ENCODE measurements around the gene LCE3D.
A peak's percentile ranks its signal among the peaks of the same experiment; 100 is the strongest.
"Not testable (repeated sequence)": the region's sequence is repeated elsewhere in the genome, so short reads cannot be mapped to it uniquely, and the experiment has no call there.

Gene LCE3D

GRCh38 chr1:152580433-152580832 lies at the start of gene LCE3D:
LCE3D (minus strand) TSS chr1:152580516; CDS start chr1:152579936, 580 bp downstream.
- DNase-seq = no peak

DNA sequence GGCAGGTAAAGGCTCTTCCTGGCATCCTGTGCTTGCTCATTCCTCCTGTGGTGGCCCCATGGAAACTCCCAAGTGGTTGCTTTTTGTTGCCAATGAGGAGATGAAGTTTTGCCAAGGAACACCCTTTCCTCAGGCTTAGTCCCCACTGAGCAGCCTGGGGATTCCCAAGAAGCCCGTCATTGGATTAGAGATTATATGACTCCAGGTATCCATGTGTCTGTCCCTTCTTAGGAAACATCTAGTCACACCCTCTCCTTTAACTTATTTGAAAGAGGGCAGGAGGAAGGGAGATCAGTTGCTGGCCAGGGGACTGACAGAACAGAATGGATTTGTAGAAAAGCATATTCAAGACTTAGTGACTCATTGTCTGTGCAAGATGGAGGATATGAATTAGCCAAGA lies 46.4 kb upstream of the LCE3D start:
- DNase-seq = no peak

DNA sequence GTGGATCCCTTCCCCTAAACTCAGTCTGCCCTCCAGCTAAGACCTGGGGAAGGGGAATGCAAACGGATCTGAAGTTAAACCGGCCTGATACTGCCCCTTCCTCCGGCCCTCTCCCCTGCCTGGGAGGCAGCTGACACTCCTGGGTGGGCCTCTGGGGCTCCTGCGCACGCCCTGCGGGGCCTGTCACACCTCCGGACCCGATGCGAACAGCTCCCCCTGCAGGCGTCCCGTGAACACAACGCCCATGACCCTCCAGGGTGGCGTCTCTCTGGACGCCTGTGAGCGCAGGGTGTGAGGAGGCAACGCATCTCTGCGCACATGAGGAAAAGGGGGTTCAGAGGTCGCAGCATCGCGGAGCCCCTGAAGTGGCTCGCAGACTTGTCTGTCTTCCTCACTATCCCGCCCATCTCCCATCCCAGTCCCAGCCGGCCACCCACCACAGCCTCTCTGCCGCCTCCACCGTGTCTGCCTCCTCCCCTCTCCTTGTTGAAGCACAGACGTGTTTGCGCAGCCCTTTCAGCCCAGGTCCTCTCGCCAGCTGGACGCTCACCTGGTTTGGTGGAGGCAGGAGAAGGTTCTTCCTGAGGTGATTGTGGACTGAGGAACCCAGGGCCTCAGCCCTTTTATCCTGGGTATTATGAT lies 43.0 kb upstream of the LCE3D start:
- DNase-seq = peak; percentile 55

- DNase-seq = peak; percentile 54
Measured at GRCh38 chr1:152622803-152623202, 42.5 kb upstream of the LCE3D start, which contains the start of gene LCE3A. LCE3A (minus strand) TSS chr1:152623103; CDS start chr1:152623103, 0 bp downstream.

DNA sequence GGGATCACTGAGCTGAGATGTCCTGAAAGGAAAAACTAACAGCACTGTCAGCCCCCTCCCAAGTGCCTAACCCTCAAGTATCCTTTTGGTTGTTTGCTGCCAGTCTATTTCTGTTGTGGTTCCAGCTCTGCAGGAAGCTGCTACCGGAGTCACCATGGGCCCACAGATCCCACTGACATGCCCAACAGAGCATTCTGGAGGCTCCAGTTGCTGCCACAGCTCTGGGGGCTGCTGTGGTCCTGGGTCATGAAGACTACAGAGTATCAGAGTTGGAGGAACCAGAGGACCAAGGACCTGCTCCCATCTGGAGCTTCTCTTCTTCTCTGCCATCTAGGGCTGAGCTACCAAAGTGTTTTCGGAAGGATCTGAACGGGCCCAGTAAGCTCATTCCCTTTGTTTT lies 41.7 kb upstream of the LCE3D start:
- DNase-seq = no peak

DNA sequence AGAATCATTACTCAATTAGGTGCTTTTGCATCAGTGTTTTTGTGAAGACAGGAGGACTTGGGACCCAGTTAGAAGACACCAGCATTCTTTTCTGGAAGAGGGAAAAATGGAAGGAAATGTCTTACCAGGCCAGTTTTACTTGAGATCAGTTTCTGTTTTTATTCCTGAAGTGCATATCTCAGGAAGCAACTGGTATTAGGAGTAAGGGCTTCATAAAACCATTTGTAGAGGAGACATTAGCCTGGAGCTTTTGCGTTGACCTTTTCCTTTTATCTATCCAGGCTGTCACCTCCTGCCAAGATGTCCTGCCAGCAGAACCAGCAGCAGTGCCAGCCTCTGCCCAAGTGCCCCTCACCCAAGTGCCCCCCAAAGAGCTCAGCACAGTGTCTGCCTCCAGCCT lies 33.2 kb upstream of the LCE3D start, which contains the start of gene LCE3B:
TSS of gene LCE3B (plus strand) at position 301 of the 400 bp plus-strand sequence. CDS start at position 301, 0 bp downstream.
- DNase-seq = no peak

DNA sequence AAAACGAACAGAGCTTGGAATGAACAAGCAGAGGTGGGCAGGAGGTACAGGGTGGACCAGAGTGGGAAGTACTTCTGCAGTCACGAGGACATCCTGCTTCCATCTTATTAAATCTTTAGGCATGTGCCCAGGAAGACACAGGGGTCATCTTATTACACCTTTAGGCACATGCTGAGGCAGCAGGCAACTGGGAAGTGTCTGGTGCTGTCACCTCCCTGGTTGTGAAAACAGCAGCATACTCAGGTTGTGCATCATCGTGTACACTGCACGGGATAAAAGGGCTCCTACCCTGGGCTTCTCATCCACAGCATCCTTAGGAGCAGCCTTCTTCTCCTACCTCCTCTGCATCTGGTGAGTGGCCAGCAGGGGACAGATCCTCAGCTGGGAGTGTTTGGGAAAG lies 19.6 kb upstream of the LCE3D start, which contains the start of gene LCE3C:
TSS of gene LCE3C (plus strand) at position 301 of the 400 bp plus-strand sequence. CDS start 498 bp downstream, outside the sequence.
- DNase-seq = no peak

DNA sequence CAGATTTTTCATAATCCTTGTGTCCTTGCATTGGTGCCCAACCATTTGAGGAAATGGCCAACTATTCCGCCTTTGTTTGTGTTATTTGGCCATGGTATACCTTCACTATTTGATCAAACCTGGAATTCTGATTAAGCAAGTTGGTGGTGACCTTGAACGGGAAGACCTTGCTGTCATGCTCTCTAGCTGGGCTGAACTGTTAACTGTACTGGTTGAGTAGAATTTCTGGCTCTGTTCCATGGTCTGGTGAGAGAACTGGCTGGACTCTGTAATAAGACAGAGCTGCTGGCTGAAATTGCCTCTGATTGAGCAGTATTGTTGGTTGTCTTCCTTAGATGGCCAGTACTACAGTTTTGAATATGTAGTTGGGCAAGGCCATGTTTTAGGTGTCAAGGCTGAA lies 16.7 kb upstream of the LCE3D start:
- DNase-seq = no peak

GRCh38 chr1:152585586-152585985 lies 5.3 kb upstream of the LCE3D start:
- DNase-seq = no peak

DNA sequence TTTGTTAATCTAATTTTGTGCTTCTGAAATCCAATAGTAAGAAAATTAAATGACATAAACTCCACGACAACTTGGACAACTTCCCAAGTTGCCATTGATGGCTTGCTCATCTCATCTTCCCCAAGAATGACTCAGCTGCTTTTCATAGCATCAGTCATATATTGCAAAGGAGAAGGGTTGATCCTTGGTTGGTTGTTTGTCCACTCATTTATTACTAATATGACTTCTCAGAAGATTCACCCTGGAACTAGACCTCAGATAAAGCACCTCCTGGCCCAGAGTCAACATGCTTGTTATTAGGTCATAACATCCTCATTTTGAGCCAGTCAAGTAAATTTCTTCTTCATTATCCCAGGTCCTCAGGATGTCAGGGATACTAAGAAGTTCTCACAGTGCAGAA lies 2.3 kb upstream of the LCE3D start:
- no peak for DNase-seq

DNA sequence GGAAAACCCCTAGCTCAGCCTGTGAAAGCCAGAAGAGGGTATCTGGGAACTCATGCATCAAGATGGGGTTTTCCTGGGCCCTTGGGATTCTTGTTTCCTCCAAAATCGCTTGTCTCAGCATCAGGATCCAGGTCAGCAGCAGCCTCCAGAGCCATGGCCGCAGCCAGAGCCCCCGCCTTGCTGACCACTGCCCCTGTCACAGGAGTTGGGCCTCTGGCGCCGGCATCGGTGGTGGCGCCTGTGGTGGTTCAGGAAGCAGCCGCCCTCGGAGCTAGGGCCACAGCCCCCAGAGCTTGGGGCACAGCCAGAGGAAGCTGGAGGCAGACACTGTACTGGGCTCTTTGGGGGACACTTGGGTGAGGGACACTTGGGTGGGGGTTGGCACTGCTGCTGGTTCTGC lies 790 bp downstream of the LCE3D start:
- DNase-seq = not testable (repeated sequence)

- DNase-seq = peak; percentile 89
Measured at GRCh38 chr1:152577168-152577567, 3.1 kb downstream of the LCE3D start.

DNA sequence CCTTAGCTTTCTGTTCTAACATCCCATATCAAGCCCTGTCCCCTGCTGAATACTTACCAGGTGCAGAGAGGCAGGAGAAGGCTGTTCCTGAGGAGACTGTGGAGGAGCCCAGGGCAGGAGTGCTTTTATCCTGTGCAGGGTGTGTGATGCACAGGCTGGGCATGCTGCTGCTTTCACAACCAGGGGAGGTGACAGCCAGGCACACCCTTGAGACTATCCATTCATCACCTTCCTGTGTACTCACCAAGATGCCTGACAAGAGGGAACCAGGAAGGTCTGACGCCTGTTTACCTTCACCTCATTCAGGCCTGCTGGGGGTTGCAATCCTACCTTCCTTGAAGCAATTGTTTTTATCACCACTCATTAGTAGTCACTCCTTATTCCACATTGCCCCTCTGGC lies 13.6 kb downstream of the LCE3D start, which contains the start of gene LCE3E:
TSS of gene LCE3E (minus strand) at position 100 of the 400 bp plus-strand sequence. CDS start 572 bp downstream, outside the sequence.
- no peak for DNase-seq

GRCh38 chr1:152565535-152566215 lies 14.6 kb downstream of the LCE3D start:
- DNase-seq = no peak

DNA sequence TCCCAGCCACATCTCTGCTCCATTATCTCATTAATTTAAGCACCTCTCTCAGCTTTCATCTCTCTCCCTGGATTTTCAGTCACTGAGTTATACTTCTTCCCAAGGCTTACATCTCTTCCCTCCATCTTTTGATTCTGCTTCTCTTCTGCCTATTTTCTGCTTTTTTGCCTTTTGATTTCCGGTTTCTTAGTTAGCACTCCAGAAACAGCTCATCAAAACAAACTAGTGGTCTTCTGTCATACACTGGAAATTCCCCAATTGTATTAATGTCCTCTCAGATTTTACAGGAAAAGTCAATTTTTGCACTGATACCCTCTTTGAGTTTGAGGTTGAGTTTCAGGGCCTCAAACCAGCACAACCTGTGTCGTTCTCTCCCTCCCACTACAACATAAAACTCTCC lies 15.2 kb downstream of the LCE3D start:
- peak; percentile 32 for DNase-seq

- not testable (repeated sequence) for DNase-seq
Measured at GRCh38 chr1:152548358-152548757, 32.0 kb downstream of the LCE3D start.

DNA sequence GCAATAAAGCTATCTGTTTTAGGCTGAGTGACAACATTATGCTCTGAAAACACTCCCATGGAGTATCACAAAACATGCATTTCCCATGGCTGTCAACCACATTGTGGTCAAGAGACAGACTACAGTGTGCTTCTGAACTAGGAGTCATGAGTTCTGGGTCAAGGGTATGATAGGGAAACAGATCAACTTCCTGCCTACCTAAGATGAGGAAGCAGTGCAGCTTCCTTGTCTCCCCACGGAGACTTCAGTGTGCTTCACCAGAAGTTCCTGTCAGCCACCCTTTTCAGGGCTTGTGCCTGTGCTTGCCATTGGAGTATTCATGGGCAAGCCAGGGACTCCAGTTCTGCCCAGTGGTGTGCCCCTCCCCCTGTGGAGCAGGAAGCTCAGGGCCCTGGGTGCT lies 33.6 kb downstream of the LCE3D start:
- DNase-seq = no peak

DNA sequence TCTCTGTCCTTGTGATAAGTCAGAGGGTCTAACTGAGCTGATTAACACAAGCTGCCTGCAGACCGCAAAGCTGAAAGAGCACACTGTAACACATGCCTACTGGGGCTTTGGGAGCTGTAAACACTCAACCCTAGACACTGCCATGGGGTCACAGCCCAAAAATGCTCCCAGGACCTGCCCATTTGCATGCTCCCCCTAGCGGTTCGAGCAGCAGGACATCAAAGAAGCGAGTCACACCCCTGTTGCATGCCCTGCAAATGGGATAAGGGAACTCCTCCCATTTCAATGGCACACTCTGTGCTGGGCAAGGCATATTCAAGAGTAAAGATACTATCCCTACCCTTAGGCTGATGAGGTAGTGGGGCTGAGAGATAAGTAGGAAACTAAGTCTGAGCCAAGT lies 36.5 kb downstream of the LCE3D start:
- peak; percentile 21 for DNase-seq

GRCh38 chr1:152539901-152540300 lies 40.4 kb downstream of the LCE3D start:
- DNase-seq = no peak

DNA sequence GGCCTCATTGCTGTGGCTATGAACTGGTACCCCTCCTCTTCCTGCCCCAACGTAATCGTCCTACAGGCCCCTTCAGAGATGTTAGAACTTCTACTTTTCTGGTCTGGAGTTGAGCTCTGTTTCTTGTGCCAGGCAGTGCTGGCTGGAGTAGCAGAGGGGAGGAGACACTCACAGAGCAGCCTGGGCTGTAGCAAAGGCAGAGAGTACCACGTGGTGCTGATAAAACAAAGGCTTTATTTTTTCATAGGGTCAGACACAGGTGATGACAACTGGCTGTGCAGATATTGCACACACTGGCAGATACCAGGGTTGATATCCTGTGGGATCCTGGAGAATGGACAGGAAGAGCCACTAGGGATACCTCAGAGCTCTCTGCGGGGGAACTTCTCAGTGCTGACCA lies 42.8 kb downstream of the LCE3D start:
- no peak for DNase-seq

DNA sequence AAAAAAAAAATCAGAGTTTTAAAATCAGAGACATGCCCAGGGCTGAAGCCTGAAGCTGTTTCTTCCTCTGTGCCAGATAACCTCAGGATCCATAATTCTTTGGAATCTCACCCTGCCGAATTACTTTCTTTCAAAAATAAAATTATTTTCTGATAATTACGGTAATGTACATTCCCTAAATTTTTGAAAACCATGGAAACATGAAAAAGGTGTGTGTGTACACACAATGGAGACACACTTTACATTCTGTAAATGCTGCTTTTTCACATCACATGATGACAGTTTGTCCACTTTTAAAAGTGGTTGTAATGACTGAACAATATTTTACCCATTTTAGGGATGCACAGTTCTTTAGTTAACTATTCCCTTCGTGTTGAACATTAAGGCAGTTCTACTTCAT lies 44.5 kb downstream of the LCE3D start:
- DNase-seq = no peak

DNA sequence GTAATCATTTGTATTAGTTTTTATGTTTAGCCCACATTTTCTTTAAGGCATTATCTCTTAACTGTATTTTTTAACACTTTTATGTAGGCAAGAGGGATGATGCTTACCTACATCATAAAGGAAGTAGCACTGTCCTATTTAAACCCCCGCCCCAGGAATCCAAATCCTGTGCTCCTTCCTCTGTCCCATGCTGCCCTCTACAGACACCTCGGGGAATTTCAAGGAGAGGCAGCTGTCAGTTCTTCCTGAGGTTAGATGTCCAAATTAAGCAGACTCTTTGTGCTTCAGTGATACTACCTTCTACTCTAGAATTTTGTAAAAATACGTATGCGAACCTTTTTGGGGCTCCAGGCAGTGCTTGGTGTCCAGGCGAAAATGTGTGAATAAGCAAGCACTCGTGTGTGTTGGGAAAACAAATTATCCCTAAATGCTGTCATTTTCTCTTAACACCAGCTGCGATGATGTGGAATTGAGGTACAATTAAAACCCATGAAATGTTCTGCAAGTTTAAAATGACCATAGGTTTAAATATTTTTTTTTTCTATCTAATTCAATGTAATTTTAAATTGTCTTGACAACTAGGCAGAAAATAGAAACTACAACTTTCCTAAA lies 46.9 kb downstream of the LCE3D start:
- peak; percentile 57 for DNase-seq

All from activated CD4-positive, alpha-beta T cell treated with anti-CD3 and anti-CD28 coated beads, Interleukin-10, Interleukin-2, amounts not matched to agents 100 ng/mL and 50 ng/mL, durations not matched to agents 16 hours and 8 hours (primary cell).